Ovary (tissue), 9 donors: ENCODE measurements around the gene SET. TPM values are rescaled to one million over a fixed set of nuclear protein-coding genes. Genes with fewer than 3 reads are reported as not detected.

ENCODE experiments used
- DNase-seq, 5 donors: peaks; one replicate each; pipeline ENCODE4 v3.0.0-alpha.2; 2019 to 2020
- H3K27ac ChIP-seq, 2 donors: fragments of 200-600 bp; one replicate each; pipeline versions ENCODE4 v1.5.1 to v1.8.0; 2019 to 2022
- H3K27me3 ChIP-seq: fragments of 200-600 bp; one replicate; pipeline ENCODE4 v1.8.0; 2022
- H3K36me3 ChIP-seq: fragments of 200-600 bp; sonication (generic); one replicate; pipeline ENCODE4 v1.5.1; 2019
- H3K4me1 ChIP-seq: one replicate; pipeline ENCODE4 v1.8.1; 2013; ENCODE audit warnings: mild to moderate bottlenecking, moderate library complexity; ENCODE audit not compliant: insufficient read depth
- H3K4me3 ChIP-seq: fragments of 200-600 bp; sonication (generic); one replicate; pipeline ENCODE4 v1.5.1; 2017
- H3K9me3 ChIP-seq, 2 donors: fragments of 200-600 bp in 1 of 2; sonication (generic) in 1 of 2; one replicate each; pipeline versions ENCODE4 v1.5.1 to v1.8.1; 2013 to 2019; ENCODE audit warnings: mild to moderate bottlenecking in 1 of 2, moderate library complexity in 1 of 2
- CTCF ChIP-seq, 3 donors: fragments of 450-650 bp in 2 of 3; fragments of 200-600 bp in 1 of 3; IDR thresholded peaks; one replicate each; pipeline versions ENCODE4 v1.5.1 to v1.8.0; 2016 to 2022; ENCODE audit warnings: antibody characterized with exemption in 3 of 3, mild to moderate bottlenecking in 1 of 3
- EP300 ChIP-seq: sonication (generic); formaldehyde crosslinking; IDR thresholded peaks from one replicate; pipeline ENCODE4 v1.6.1; 2017; ENCODE audit warnings: antibody characterized with exemption
- POLR2A ChIP-seq: fragments of 450-650 bp; IDR thresholded peaks from one replicate; pipeline ENCODE4 v1.6.1; 2017; ENCODE audit warnings: antibody characterized with exemption, mild to moderate bottlenecking, moderate library complexity
- WGBS, 3 donors: extraction: QIAGEN DNeasy Blood & Tissue Kit in 1 of 3; methylation state at CpG; one replicate each; pipeline versions ENCODE4 v1.1.5 to v1.1.7; 2013 to 2017; 5-methylcytosine and 5-hydroxymethylcytosine counted together
- intact Hi-C, 4 donors: fragments of 100-400 bp; cut with DNase I; formaldehyde crosslinking; loops; one replicate each; pipeline versions ENCODE4 v1.11.0 to v1.15.1; 2022 to 2023
- polyA plus RNA-seq, 2 donors: library from polyadenylated mRNA; stranded (reverse); fragments of 200-250 nt in 1 of 2; fragments of 350-450 nt in 1 of 2; fragmentation: Illumina TruSeq in 1 of 2; extraction: RNeasy Lipid Tissue Mini Kit (QIAGEN cat#74804) in 1 of 2; gene quantifications; one replicate each; pipeline ENCODE4 v1.2.3, GENCODE V29; 2013 to 2014
- total RNA-seq, 7 donors: library from RNA; depleted of rRNA in 2 of 7; stranded (reverse); fragments of >200 nt in 2 of 7; fragmentation: NEBNext Ultra II Directional in 3 of 7; extraction: Animal tissue kit (Norgen Biotek cat#: 25700) in 3 of 7; gene quantifications; one replicate each; pipeline versions ENCODE4 v1.1.0 to v1.2.4, GENCODE V29; 2016 to 2023
- donor health status: DM: no; HTN: no; CAD: no; lungs with moderate emphysema.
- donor health status: DM: no; HTN: no; CAD: no.
- donor health status: Bipolar disorder and iron deficiency.
- donor health status: DM: yes; HTN: yes; CAD: no.
- donor health status: DM: no; HTN: no; CAD: no.
- donor health status: DM: yes; HTN: yes; CAD: no.

The SET gene
- total and polyA plus RNA-seq, 9 donors = 119 to 328 (median 291) TPM

GRCh38 chr9:128651798-128652197 lies 37.2 kb upstream of the SET start:
- H3K36me3 ChIP-seq = no peaks in the 10 kb centered on the region
- no peak for TF ChIP-seq EP300
- TF ChIP-seq CTCF (IDR thresholded peaks at IDR 0.05) = no peak
- no peak for TF ChIP-seq POLR2A
- H3K27ac ChIP-seq = no peak overlapping the region
- DNase-seq = no peak
- WGBS, 3 donors = 94 to 97% (median 94%) methylated on average over 5 of the region's 5 CpGs
- intact Hi-C loops = no loop called here
- no peaks in the 10 kb centered on the region for H3K4me1 ChIP-seq
- no peak overlapping the region for H3K4me3 ChIP-seq
- no peaks in the 10 kb centered on the region for H3K27me3 ChIP-seq
- no peaks in the 10 kb centered on the region for H3K9me3 ChIP-seq

- intact Hi-C loops = no loop called here
- no peaks in the 10 kb centered on the region for H3K27me3 ChIP-seq
- no peak for DNase-seq
- TF ChIP-seq EP300 (no peak), POLR2A (no peak), CTCF (IDR thresholded peaks at IDR 0.05) (no peak)
- no peaks in the 10 kb centered on the region for H3K4me1 ChIP-seq
- 92 to 96% (median 93%) methylated on average over 8 of the region's 8 CpGs for WGBS, 3 donors
- no peaks in the 10 kb centered on the region for H3K9me3 ChIP-seq
- no peak overlapping the region for H3K27ac ChIP-seq
- no peak overlapping the region for H3K4me3 ChIP-seq
- H3K36me3 ChIP-seq = no peaks in the 10 kb centered on the region
Measured at GRCh38 chr9:128653908-128654307, 35.1 kb upstream of the SET start.

- Histone ChIP-seq H3K4me3 (no peak overlapping the region), H3K27me3 (no peaks in the 10 kb centered on the region), H3K9me3 (no peaks in the 10 kb centered on the region), H3K36me3 (no peaks in the 10 kb centered on the region), H3K27ac (no peak overlapping the region), H3K4me1 (no peaks in the 10 kb centered on the region)
- 100% methylated on average over 1 of the region's 1 CpG for WGBS, 3 donors
- intact Hi-C loops = no loop called here
- DNase-seq = no peak
- TF ChIP-seq CTCF (IDR thresholded peaks at IDR 0.05) = no peak
- no peak for TF ChIP-seq EP300
- TF ChIP-seq POLR2A = no peak
Measured at GRCh38 chr9:128654481-128654880, 34.5 kb upstream of the SET start.

- TF ChIP-seq EP300 = peak; percentile 33
- peak; percentile 38 for TF ChIP-seq POLR2A
- peak in 1 of 3 donors; percentile 22 for TF ChIP-seq CTCF (IDR thresholded peaks at IDR 0.05)
- Histone ChIP-seq H3K27ac (peak within 1 kb of the TSS; percentile 93 to 99), H3K36me3 (no peaks in the 10 kb centered on the region), H3K4me3 (peak within 1 kb of the TSS; percentile 61), H3K27me3 (no peaks in the 10 kb centered on the region), H3K9me3 (no peaks in the 10 kb centered on the region), H3K4me1 (no peaks in the 10 kb centered on the region)
- intact Hi-C loops = no loop called here
- WGBS, 3 donors = 1% methylated on average over 55 to 86 of the region's 86 CpGs
- DNase-seq = peak; percentile 96 to 98 (median 97)
Measured at GRCh38 chr9:128656416-128657343, 32.3 kb upstream of the SET start, which contains the start of gene DYNC2I2. TSS of gene DYNC2I2 (minus strand) at chr9:128656847. CDS start at chr9:128656726, 121 bp downstream.
